Vagina (tissue), 2 donors: ENCODE measurements around the gene SDHAF3. TPM values are rescaled to one million over a fixed set of nuclear protein-coding genes. Genes with fewer than 3 reads are reported as not detected.

Source experiments
- DNase-seq, 2 donors: peaks; one replicate each; pipeline ENCODE4 v3.0.0-alpha.2; 2017; ENCODE audit errors: extremely low spot score in 2 of 2
- H3K27ac ChIP-seq: fragments of 200-600 bp; sonication (generic); one replicate; pipeline ENCODE4 v1.5.1; 2019
- H3K27me3 ChIP-seq: fragments of 200-600 bp; sonication (generic); one replicate; pipeline ENCODE4 v1.5.1; 2019
- H3K36me3 ChIP-seq, 2 donors: fragments of 200-600 bp; sonication (generic); one replicate each; pipeline ENCODE4 v1.5.1; 2017 to 2019
- H3K4me1 ChIP-seq: fragments of 200-600 bp; sonication (generic); one replicate; pipeline ENCODE4 v1.5.1; 2019
- H3K4me3 ChIP-seq, 2 donors: fragments of 200-600 bp; sonication (generic); 1 replicate in 1 of 2; 2 replicates in 1 of 2; pipeline ENCODE4 v1.5.1; 2016 to 2019
- H3K9me3 ChIP-seq: fragments of 200-600 bp; sonication (generic); one replicate; pipeline ENCODE4 v1.5.1; 2019
- POLR2A ChIP-seq, 2 donors: fragments of 450-650 bp; IDR thresholded peaks; one replicate each; pipeline ENCODE4 v1.6.1; 2017; ENCODE audit warnings: antibody characterized with exemption in 2 of 2, mild to moderate bottlenecking in 2 of 2, moderate library complexity in 2 of 2
- POLR2AphosphoS5 ChIP-seq, 2 donors: sonication (generic); formaldehyde crosslinking; IDR thresholded peaks; one replicate each; pipeline ENCODE4 v1.9.0; 2017; ENCODE audit warnings: antibody characterized with exemption in 2 of 2, mild to moderate bottlenecking in 2 of 2, low read depth in 1 of 2; ENCODE audit not compliant: insufficient read depth in 1 of 2
- intact Hi-C: fragments of 100-400 bp; cut with DNase I; formaldehyde crosslinking; loops from one replicate; pipeline ENCODE4 v1.15.1; 2023
- total RNA-seq: library from RNA; depleted of rRNA; stranded (reverse); fragments of >200 nt; gene quantifications from one replicate; pipeline ENCODE4 v1.2.3, GENCODE V29; 2016
- TF ChIP-seq, protein P1 (sequence below), 3 experiments: fragments of 450-650 bp in 2 of 3; fragments of 200-600 bp in 1 of 3; sonication (generic) in 1 of 3; IDR thresholded peaks; one replicate each; pipeline ENCODE4 v1.5.1; 2017 to 2019; ENCODE audit warnings: antibody characterized with exemption in 3 of 3, mild to moderate bottlenecking in 2 of 3, moderate library complexity in 2 of 3

SDHAF3 gene
- total RNA-seq, 1 donor from 2014 or later = 9.6 TPM

DNA sequence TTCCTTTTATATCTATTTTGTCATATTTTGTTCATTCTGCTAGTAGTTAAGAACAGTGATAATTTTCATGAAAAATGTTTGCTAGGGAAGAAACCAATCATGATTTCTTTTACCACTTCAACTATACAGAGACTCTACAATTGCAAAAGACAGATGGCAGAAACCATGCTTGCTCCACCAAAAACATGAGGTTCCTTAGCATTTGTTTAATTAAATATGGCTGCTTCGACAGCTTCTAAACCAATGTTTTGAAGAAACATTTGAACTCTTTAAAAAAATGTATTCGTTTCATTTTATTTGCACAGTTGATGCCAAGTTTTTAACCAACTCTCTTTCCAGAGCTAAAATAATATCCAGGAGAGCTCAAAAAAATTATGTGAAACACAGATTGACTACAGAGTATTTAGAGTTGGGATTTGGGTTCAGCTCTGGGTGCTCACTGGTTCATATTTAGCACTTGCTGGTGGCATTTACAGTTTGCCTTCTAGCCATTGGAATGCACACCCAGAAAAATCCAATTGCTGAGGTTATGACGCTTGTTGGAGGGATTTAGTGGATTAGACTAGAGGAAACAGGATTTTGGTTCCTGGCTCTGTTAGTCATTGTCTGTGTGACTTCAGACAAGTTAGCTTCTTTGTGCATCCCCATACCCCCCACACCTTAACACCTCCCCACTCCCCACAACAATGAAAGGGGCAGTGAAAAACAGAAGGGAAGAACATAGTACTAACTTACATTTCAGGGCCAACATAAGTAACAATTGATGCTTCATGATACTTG is 35.8 kb upstream of the SDHAF3 start:
- Histone ChIP-seq H3K27me3 (no peaks in the 10 kb centered on the region), H3K4me3 (no peak overlapping the region), H3K4me1 (no peaks in the 10 kb centered on the region), H3K9me3 (no peaks in the 10 kb centered on the region), H3K36me3 (no peaks in the 10 kb centered on the region), H3K27ac (no peak overlapping the region)
- DNase-seq = no peak
- no peak for TF ChIP-seq POLR2AphosphoS5 (IDR thresholded peaks at IDR 0.05; ENCODE audit: insufficient read depth in 1 of 2, low read depth in 1 of 2)
- TF ChIP-seq POLR2A (IDR thresholded peaks at IDR 0.05) = no peak
- TF ChIP-seq, protein P1, sequence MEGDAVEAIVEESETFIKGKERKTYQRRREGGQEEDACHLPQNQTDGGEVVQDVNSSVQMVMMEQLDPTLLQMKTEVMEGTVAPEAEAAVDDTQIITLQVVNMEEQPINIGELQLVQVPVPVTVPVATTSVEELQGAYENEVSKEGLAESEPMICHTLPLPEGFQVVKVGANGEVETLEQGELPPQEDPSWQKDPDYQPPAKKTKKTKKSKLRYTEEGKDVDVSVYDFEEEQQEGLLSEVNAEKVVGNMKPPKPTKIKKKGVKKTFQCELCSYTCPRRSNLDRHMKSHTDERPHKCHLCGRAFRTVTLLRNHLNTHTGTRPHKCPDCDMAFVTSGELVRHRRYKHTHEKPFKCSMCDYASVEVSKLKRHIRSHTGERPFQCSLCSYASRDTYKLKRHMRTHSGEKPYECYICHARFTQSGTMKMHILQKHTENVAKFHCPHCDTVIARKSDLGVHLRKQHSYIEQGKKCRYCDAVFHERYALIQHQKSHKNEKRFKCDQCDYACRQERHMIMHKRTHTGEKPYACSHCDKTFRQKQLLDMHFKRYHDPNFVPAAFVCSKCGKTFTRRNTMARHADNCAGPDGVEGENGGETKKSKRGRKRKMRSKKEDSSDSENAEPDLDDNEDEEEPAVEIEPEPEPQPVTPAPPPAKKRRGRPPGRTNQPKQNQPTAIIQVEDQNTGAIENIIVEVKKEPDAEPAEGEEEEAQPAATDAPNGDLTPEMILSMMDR (IDR thresholded peaks at IDR 0.05) = no peak
- intact Hi-C loops = no loop called here

DNA sequence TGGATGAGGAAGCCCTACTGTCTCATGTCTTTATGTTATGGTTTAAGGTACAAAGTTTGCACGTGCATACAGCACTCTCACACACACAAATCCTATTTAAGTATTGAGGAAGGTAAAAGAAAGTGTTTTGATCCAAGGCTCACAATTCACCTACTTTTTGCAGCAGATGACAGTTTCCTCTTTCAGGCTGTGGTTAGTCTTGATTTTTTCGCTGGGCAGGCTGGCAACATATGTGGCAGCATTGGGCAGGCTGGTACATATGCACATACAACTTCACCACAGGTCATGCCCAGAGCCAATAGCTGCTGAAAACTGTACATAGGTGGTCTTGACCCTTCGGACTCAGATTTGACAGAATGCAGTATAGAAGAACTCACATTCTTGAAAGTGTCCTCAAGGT is 29.1 kb upstream of the SDHAF3 start:
- Histone ChIP-seq H3K4me1 (no peaks in the 10 kb centered on the region), H3K9me3 (no peaks in the 10 kb centered on the region), H3K4me3 (no peak overlapping the region), H3K27ac (no peak overlapping the region), H3K36me3 (no peaks in the 10 kb centered on the region), H3K27me3 (no peaks in the 10 kb centered on the region)
- intact Hi-C loops = no loop called here
- TF ChIP-seq, protein P1 (IDR thresholded peaks at IDR 0.05) = no peak
- TF ChIP-seq POLR2AphosphoS5 (IDR thresholded peaks at IDR 0.05; ENCODE audit: insufficient read depth in 1 of 2, low read depth in 1 of 2) = no peak
- DNase-seq = no peak

DNA sequence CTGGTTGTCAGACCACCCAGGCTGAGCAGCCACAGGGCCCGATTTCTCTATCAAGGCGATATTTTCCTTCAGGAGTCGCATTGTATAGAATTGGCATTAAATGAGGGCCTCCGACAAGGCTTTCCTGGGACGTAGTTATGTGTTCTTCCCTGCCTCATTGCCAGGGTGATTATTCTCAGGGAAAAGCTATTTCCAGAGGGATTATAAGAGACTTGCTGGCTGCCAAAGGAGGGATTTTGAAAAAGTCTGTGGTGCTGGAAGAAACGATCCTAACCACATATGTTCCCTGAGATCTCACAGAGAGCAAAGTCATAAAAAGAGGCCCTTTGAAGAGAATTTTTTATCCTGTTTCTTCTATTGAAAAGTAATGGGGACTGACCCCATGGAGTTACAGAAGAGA is 27.7 kb upstream of the SDHAF3 start:
- no peak for DNase-seq

DNA sequence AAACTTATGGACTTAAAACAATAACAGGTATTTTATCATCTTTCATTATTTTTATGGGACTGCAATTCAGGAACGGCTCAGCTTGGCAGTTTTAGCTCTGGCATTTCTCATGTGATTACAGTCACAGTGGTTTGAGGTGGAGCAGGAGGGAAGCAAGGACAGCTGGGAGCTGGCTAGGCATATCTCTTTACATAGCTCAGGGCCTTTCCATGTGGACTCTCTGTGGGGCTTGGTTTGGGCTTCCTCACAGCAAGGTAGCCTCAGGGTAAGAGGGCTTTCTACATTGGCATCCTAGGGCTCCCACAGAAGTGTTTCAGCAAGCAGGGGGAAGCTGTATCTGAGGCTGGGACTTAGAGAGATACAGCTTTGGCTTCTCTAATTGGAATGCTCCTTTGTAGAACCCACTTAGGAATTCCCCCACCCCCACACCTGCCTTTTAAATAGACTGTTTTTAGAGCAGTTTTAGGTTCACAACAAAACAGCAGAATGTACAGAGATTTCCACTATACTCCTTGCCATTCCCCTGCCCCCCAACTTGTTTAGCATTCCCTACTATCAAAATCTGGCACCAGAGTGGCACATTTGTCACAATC is 26.6 kb upstream of the SDHAF3 start:
- no peak for DNase-seq
- Histone ChIP-seq H3K4me3 (no peak overlapping the region), H3K4me1 (no peaks in the 10 kb centered on the region), H3K36me3 (no peaks in the 10 kb centered on the region), H3K27ac (no peak overlapping the region), H3K27me3 (no peaks in the 10 kb centered on the region), H3K9me3 (no peaks in the 10 kb centered on the region)
- intact Hi-C loops = no loop called here
- TF ChIP-seq, protein P1 (IDR thresholded peaks at IDR 0.05) = no peak
- no peak for TF ChIP-seq POLR2A (IDR thresholded peaks at IDR 0.05)
- TF ChIP-seq POLR2AphosphoS5 (IDR thresholded peaks at IDR 0.05; ENCODE audit: insufficient read depth in 1 of 2, low read depth in 1 of 2) = no peak

More for the DNA sequence above, 27.7 kb upstream of the SDHAF3 start:
- Histone ChIP-seq H3K36me3 (no peaks in the 10 kb centered on the region), H3K4me1 (no peaks in the 10 kb centered on the region), H3K27ac (no peak overlapping the region), H3K9me3 (no peaks in the 10 kb centered on the region), H3K27me3 (no peaks in the 10 kb centered on the region), H3K4me3 (no peak overlapping the region)
- TF ChIP-seq, protein P1 (IDR thresholded peaks at IDR 0.05) = no peak
- TF ChIP-seq POLR2A (IDR thresholded peaks at IDR 0.05) (no peak), POLR2AphosphoS5 (IDR thresholded peaks at IDR 0.05; ENCODE audit: insufficient read depth in 1 of 2, low read depth in 1 of 2) (no peak)
- intact Hi-C loops = no loop called here
